Nephron progenitor cell (in vitro differentiated cells): ENCODE measurements around the gene ARFGEF3.

Experiments
- DNase-seq: peaks from one replicate; pipeline ENCODE4 v3.0.0; 2021
- H3K27ac Mint-ChIP-seq: 2 replicates; pipeline ENCODE4 v1.8.0; 2021; ENCODE audit warnings: mild to moderate bottlenecking, moderate library complexity, mixed read lengths
- H3K27me3 Mint-ChIP-seq: 2 replicates; pipeline ENCODE4 v1.8.0; 2021; ENCODE audit warnings: mild to moderate bottlenecking, low read depth, mixed read lengths; ENCODE audit not compliant: poor library complexity
- H3K36me3 Mint-ChIP-seq: 2 replicates; pipeline ENCODE4 v1.8.0; 2021; ENCODE audit warnings: low read depth, mixed read lengths
- H3K4me1 Mint-ChIP-seq: 2 replicates; pipeline ENCODE4 v1.8.0; 2021; ENCODE audit warnings: mixed read lengths
- H3K4me3 Mint-ChIP-seq: 2 replicates; pipeline ENCODE4 v1.8.0; 2021; ENCODE audit warnings: mild to moderate bottlenecking, moderate library complexity, mixed read lengths
- H3K9me3 Mint-ChIP-seq: 2 replicates; pipeline ENCODE4 v1.8.0; 2021; ENCODE audit warnings: mild to moderate bottlenecking, moderate library complexity, mixed read lengths
- TF ChIP-seq, protein P1 (sequence below): fragments of 200-600 bp; sonication (generic); IDR thresholded peaks from 2 replicates; pipeline ENCODE4 v1.5.0; 2021; ENCODE audit warnings: antibody characterized with exemption

ARFGEF3 gene, protein sequence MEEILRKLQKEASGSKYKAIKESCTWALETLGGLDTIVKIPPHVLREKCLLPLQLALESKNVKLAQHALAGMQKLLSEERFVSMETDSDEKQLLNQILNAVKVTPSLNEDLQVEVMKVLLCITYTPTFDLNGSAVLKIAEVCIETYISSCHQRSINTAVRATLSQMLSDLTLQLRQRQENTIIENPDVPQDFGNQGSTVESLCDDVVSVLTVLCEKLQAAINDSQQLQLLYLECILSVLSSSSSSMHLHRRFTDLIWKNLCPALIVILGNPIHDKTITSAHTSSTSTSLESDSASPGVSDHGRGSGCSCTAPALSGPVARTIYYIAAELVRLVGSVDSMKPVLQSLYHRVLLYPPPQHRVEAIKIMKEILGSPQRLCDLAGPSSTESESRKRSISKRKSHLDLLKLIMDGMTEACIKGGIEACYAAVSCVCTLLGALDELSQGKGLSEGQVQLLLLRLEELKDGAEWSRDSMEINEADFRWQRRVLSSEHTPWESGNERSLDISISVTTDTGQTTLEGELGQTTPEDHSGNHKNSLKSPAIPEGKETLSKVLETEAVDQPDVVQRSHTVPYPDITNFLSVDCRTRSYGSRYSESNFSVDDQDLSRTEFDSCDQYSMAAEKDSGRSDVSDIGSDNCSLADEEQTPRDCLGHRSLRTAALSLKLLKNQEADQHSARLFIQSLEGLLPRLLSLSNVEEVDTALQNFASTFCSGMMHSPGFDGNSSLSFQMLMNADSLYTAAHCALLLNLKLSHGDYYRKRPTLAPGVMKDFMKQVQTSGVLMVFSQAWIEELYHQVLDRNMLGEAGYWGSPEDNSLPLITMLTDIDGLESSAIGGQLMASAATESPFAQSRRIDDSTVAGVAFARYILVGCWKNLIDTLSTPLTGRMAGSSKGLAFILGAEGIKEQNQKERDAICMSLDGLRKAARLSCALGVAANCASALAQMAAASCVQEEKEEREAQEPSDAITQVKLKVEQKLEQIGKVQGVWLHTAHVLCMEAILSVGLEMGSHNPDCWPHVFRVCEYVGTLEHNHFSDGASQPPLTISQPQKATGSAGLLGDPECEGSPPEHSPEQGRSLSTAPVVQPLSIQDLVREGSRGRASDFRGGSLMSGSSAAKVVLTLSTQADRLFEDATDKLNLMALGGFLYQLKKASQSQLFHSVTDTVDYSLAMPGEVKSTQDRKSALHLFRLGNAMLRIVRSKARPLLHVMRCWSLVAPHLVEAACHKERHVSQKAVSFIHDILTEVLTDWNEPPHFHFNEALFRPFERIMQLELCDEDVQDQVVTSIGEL (N-terminal part only)

DNA sequence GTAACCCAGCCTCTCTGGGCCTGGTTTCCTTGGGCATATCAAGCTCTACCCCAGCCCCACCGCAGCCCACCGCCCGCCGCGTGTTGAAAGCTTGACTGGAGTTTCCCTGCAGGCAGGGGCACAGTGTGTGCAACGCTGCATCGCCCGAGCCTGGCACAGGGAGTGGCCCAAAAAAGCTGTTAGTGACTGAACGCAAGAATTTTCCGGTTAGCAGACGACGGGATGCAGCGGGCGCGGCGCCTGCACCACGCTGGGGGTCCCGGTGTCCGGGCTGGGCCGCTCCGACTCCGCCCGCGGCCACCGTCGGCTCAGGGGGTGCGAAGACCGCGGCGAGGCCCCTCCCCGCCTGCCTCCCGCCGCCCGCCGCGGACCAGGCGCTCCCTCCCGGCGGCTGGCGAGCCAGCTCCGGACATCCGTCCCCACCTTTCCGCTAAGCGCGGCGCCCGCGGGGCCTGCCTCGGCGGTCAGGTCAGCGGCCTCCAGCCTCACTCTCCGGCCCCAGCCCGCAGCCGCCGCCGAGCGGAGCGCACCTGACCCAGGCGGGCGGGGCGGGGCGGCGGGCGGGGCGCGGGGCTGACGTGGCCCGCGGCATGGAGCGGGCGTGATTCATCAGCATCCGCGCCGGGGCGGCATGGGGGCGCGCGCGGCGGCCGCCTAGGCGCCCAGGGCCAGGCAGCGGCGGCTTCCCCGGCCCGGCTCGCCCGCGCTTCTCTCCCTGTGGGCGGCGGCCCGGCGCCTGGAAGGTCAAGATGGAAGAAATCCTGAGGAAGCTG is at the start of gene ARFGEF3:
Gene ARFGEF3, plus strand, starts transcription at position 602 of the 773 bp plus-strand sequence. Its CDS starts 148 bp downstream, at position 750.
- no peaks in the 10 kb centered on the region for H3K9me3 Mint-ChIP-seq
- peak within 1 kb of the TSS; percentile 77 for H3K4me3 Mint-ChIP-seq
- peaks cover 12% of the 10 kb centered on the region for H3K4me1 Mint-ChIP-seq
- DNase-seq = peak; percentile 76
- TF ChIP-seq, protein P1, sequence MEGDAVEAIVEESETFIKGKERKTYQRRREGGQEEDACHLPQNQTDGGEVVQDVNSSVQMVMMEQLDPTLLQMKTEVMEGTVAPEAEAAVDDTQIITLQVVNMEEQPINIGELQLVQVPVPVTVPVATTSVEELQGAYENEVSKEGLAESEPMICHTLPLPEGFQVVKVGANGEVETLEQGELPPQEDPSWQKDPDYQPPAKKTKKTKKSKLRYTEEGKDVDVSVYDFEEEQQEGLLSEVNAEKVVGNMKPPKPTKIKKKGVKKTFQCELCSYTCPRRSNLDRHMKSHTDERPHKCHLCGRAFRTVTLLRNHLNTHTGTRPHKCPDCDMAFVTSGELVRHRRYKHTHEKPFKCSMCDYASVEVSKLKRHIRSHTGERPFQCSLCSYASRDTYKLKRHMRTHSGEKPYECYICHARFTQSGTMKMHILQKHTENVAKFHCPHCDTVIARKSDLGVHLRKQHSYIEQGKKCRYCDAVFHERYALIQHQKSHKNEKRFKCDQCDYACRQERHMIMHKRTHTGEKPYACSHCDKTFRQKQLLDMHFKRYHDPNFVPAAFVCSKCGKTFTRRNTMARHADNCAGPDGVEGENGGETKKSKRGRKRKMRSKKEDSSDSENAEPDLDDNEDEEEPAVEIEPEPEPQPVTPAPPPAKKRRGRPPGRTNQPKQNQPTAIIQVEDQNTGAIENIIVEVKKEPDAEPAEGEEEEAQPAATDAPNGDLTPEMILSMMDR = no peak
- H3K27ac Mint-ChIP-seq = no peak within 1 kb of the TSS
- no peaks in the 10 kb centered on the region for H3K36me3 Mint-ChIP-seq
- H3K27me3 Mint-ChIP-seq = peaks cover 91% of the 10 kb centered on the region

DNA sequence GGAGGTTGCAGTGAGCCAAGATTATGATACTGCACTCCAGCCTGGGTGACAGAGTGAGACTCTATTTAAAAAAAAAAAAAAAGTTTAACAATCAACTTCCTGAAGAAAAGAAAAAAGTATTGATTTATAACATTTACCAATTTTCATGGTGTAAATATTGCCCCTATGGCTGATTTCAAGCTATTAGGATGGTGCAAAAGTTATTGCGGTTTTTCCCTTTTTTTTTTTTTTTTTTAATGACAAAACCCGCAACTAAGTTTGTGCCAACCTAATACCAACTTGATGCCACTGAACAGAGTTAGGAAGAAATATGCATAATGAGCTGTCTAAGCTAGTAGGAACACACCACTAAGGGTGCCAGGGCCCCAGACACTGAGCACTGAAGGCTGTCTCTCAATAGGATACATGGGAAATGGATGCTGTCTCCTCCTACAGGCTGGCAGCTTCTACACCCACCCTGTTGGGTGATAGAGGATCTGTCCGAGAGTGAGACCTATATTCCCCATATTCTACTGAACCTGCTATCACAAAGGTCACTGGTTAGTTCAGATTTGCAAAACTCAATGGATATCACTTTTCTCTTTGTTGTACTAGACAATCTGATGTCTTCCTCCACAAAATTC is 48.0 kb upstream of the ARFGEF3 start:
- Mint-ChIP-seq H3K27me3 (peaks cover 10% of the 10 kb centered on the region), H3K27ac (no peak overlapping the region), H3K4me3 (no peak overlapping the region), H3K9me3 (peaks cover 3% of the 10 kb centered on the region), H3K4me1 (peaks cover 15% of the 10 kb centered on the region), H3K36me3 (no peaks in the 10 kb centered on the region)
- no peak for DNase-seq
- TF ChIP-seq, protein P1 = no peak

GRCh38 chr6:138115201-138115600 is 46.5 kb upstream of the ARFGEF3 start:
- H3K36me3 Mint-ChIP-seq = no peaks in the 10 kb centered on the region
- peaks cover 12% of the 10 kb centered on the region for H3K9me3 Mint-ChIP-seq
- H3K4me3 Mint-ChIP-seq = no peak overlapping the region
- H3K4me1 Mint-ChIP-seq = peaks cover 15% of the 10 kb centered on the region
- TF ChIP-seq, protein P1 = no peak
- peaks cover 5% of the 10 kb centered on the region for H3K27me3 Mint-ChIP-seq
- H3K27ac Mint-ChIP-seq = no peak overlapping the region
- no peak for DNase-seq

DNA sequence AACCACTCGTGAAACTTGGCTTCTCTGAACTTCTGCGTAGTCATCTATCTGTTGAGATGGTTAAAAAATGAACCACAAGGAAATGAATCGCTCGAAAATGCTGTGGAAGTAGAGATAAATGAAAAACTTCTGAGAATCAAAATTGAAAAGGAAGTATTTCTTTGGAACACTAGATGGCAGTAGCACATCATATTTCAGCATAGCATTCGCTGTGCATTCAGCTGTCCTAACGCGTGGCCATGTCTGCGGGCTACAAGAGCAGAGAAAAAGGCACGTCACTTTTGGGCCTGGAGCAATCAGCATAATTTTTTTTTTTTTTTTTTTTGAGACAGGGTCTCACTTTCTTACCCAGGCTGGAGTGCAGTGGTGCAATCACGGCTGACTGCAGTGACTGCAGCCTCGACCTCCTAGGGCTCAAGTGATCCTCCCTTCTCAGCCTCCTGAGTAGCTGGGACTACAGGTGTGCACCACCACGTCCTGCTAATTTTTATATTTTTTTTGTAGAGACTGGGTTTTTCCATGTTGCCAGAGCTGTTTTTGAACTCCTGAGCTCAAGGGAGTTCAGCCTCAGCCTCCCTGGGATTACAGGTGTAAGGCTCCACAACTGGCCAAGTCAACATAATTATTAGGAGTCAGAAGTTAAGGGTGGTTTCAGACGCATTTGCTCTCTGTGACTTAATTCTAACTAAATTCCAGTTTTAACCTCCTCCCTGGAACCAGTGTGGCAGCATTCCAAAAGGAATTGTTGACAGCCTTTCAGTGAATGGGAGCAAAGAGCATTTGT is 45.7 kb upstream of the ARFGEF3 start:
- Mint-ChIP-seq H3K27me3 (peaks cover 5% of the 10 kb centered on the region), H3K36me3 (no peaks in the 10 kb centered on the region), H3K9me3 (peaks cover 12% of the 10 kb centered on the region), H3K4me3 (no peak overlapping the region), H3K27ac (no peak overlapping the region), H3K4me1 (peaks cover 15% of the 10 kb centered on the region)
- TF ChIP-seq, protein P1 = peak; percentile 67
- peak; percentile 51 for DNase-seq
